Endodermal cell (in vitro differentiated cells): Measurements from ENCODE around the gene NPR1. TPM values are rescaled to one million over a fixed set of nuclear protein-coding genes. Genes with fewer than 3 reads are reported as not detected.

Experiments
- DNase-seq: peaks from one replicate; pipeline ENCODE4 v3.0.0-alpha.2; 2017
- H3K27ac ChIP-seq: 2 replicates; pipeline ENCODE4 v1.5.1; 2013; ENCODE audit warnings: mild to moderate bottlenecking, low read depth, low read length, moderate library complexity
- H3K27me3 ChIP-seq: 2 replicates; pipeline ENCODE4 v1.6.1; 2013; ENCODE audit warnings: mild to moderate bottlenecking, low read length, moderate library complexity; ENCODE audit not compliant: insufficient read depth, control insufficient read depth, poor library complexity, severe bottlenecking
- H3K36me3 ChIP-seq: 2 replicates; pipeline ENCODE4 v1.7.0; 2013; ENCODE audit warnings: mild to moderate bottlenecking, low read length, moderate library complexity; ENCODE audit not compliant: control insufficient read depth, insufficient read depth
- H3K4me1 ChIP-seq: one replicate; pipeline ENCODE4 v1.7.0; 2013; ENCODE audit warnings: low read length; ENCODE audit not compliant: control insufficient read depth, insufficient read depth
- H3K4me3 ChIP-seq: 2 replicates; pipeline ENCODE4 v1.5.1; 2013; ENCODE audit warnings: mild to moderate bottlenecking, low read length, moderate library complexity
- H3K9ac ChIP-seq: 2 replicates; pipeline ENCODE4 v1.6.1; 2013; ENCODE audit warnings: mild to moderate bottlenecking, low read length, moderate library complexity; ENCODE audit not compliant: poor library complexity, severe bottlenecking; ENCODE audit errors: extremely low read depth
- H3K9me3 ChIP-seq: 2 replicates; pipeline ENCODE4 v1.6.1; 2013; ENCODE audit warnings: mild to moderate bottlenecking, low read length, moderate library complexity; ENCODE audit not compliant: control insufficient read depth
- H3K27ac Mint-ChIP-seq: 2 replicates; pipeline ENCODE4 v1.8.0; 2020; ENCODE audit warnings: mixed read lengths
- H3K27me3 Mint-ChIP-seq: 2 replicates; pipeline ENCODE4 v1.8.0; 2021; ENCODE audit warnings: mild to moderate bottlenecking, mixed read lengths; ENCODE audit not compliant: insufficient read depth
- H3K36me3 Mint-ChIP-seq: 2 replicates; pipeline ENCODE4 v1.8.0; 2020; ENCODE audit warnings: low read depth, mixed read lengths
- H3K4me1 Mint-ChIP-seq: 2 replicates; pipeline ENCODE4 v1.8.0; 2020; ENCODE audit warnings: mixed read lengths
- H3K4me3 Mint-ChIP-seq: 2 replicates; pipeline ENCODE4 v1.8.0; 2020; ENCODE audit warnings: mild to moderate bottlenecking, moderate library complexity, mixed read lengths
- H3K9me3 Mint-ChIP-seq: 2 replicates; pipeline ENCODE4 v1.8.0; 2020; ENCODE audit warnings: mild to moderate bottlenecking, mixed read lengths
- CTCF ChIP-seq: fragments of 200-600 bp; sonication (generic); conservative IDR thresholded peaks from 2 replicates; pipeline ENCODE4 v1.5.0; 2021; ENCODE audit warnings: antibody characterized with exemption, mild to moderate bottlenecking
- WGBS, 2 experiments: methylation state at CpG; one replicate each; pipeline versions ENCODE4 v1.1.5 to v1.1.7; 2013; ENCODE audit warnings: missing lambda C conversion rate in 2 of 2, mixed read lengths in 1 of 2; ENCODE audit not compliant: insufficient coverage in 1 of 2, insufficient read length in 1 of 2; 5-methylcytosine and 5-hydroxymethylcytosine counted together
- long read RNA-seq, 4 experiments: library from polyadenylated mRNA in 2 of 4; library from RNA in 1 of 4; library from capped mRNA in 1 of 4; stranded (forward) in 3 of 4; unstranded in 1 of 4; transcript quantifications; one replicate each; pipeline ENCODE4 v2.0.0, GENCODE V29; 2020 to 2021; ENCODE audit warnings: inconsistent platforms in 1 of 4
- polyA plus RNA-seq, 2 experiments: library from polyadenylated mRNA; stranded (reverse); fragments of 50-300 nt; gene quantifications; one replicate each; pipeline ENCODE4 v1.2.3, GENCODE V29; 2013
- total RNA-seq, 2 donors: library from RNA; stranded (reverse); fragmentation: NEBNext Ultra II Directional in 1 of 2; extraction: Animal tissue kit (Norgen Biotek cat#: 25700) in 1 of 2; gene quantifications; 2 replicates in 1 of 2; 3 replicates in 1 of 2; pipeline ENCODE4 v1.2.1, GENCODE V29; 2021

NPR1 gene
- 1 to 10 TPM; 2.7 to 4.5 TPM for total RNA-seq
- 1.00 TPM for polyA plus RNA-seq (2013, experiment 1 of 2)
- 1.4 TPM for polyA plus RNA-seq (2013, experiment 2 of 2)
- long read RNA-seq, experiment 1, full-length matches to known transcripts, result 2 of 4 reads
- long read RNA-seq, experiment 1, partial matches to known transcripts, result 2 of 4 reads
- long read RNA-seq, experiment 1, other reads (novel, unspliced or antisense), result 0 of 4 reads
- long read RNA-seq, experiment 2, partial matches to known transcripts, result 2 of 5 reads
- long read RNA-seq, experiment 2, other reads (novel, unspliced or antisense), result 3 of 5 reads
- long read RNA-seq, experiment 3, full-length matches to known transcripts, result 25 of 32 reads
- long read RNA-seq, experiment 3, partial matches to known transcripts, result 4 of 32 reads
- long read RNA-seq, experiment 3, other reads (novel, unspliced or antisense), result 3 of 32 reads
- long read RNA-seq, experiment 4, result 0 reads

DNA sequence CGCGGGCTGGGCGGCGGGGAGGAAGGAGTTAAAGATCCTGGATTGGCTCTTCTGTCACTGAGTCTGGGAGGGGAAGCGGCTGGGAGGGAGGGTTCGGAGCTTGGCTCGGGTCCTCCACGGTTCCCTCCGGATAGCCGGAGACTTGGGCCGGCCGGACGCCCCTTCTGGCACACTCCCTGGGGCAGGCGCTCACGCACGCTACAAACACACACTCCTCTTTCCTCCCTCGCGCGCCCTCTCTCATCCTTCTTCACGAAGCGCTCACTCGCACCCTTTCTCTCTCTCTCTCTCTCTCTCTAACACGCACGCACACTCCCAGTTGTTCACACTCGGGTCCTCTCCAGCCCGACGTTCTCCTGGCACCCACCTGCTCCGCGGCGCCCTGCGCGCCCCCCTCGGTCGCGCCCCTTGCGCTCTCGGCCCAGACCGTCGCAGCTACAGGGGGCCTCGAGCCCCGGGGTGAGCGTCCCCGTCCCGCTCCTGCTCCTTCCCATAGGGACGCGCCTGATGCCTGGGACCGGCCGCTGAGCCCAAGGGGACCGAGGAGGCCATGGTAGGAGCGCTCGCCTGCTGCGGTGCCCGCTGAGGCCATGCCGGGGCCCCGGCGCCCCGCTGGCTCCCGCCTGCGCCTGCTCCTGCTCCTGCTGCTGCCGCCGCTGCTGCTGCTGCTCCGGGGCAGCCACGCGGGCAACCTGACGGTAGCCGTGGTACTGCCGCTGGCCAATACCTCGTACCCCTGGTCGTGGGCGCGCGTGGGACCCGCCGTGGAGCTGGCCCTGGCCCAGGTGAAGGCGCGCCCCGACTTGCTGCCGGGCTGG is at the start of gene NPR1:
TSS of gene NPR1 (plus strand) at position 170 of the 818 bp plus-strand sequence. CDS start at position 591, 421 bp downstream.
- Mint-ChIP-seq H3K9me3 (no peaks in the 10 kb centered on the region), H3K36me3 (no peaks in the 10 kb centered on the region), H3K27me3 (peaks cover 37% of the 10 kb centered on the region), H3K27ac (no peak within 1 kb of the TSS), H3K4me3 (peak within 1 kb of the TSS; percentile 71), H3K4me1 (peaks cover 8% of the 10 kb centered on the region)
- no peaks in the 10 kb centered on the region for H3K9me3 ChIP-seq
- no peak within 1 kb of the TSS for H3K9ac ChIP-seq
- 0 to 1% methylated on average over 11 to 78 of the region's 78 CpGs for WGBS, 2 experiments
- H3K4me3 ChIP-seq, result peak within 1 kb of the TSS; percentile 73
- H3K27me3 ChIP-seq, result peaks cover 33% of the 10 kb centered on the region
- no peaks in the 10 kb centered on the region for H3K36me3 ChIP-seq
- no peak for TF ChIP-seq CTCF
- DNase-seq, result peak; percentile 83
- no peaks in the 10 kb centered on the region for H3K4me1 ChIP-seq
- no peak within 1 kb of the TSS for H3K27ac ChIP-seq

DNA sequence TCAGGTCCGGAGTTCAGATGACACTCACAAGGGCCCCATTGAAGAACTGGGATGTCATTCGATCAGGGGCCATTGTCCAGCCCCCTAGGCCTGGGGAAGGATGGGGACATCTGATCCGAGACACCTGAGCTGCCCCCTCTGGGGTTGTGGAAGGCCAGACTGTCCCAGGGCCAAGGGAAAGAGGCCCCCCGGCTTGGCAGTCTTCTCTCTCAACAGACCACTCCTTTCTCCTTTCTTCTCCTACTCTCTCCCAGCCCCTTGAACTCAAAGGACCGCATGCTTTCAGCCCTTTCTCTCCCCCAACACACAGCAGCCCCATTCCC is 49.2 kb upstream of the NPR1 start:
- Histone ChIP-seq H3K27ac (no peak overlapping the region), H3K27me3 (no peaks in the 10 kb centered on the region), H3K4me3 (no peak overlapping the region), H3K4me1 (no peaks in the 10 kb centered on the region), H3K36me3 (peaks cover 16% of the 10 kb centered on the region), H3K9me3 (no peaks in the 10 kb centered on the region), H3K9ac (no peak overlapping the region)
- no peak for DNase-seq
- H3K9me3 Mint-ChIP-seq, result peaks cover 4% of the 10 kb centered on the region
- TF ChIP-seq CTCF, result no peak
- H3K36me3 Mint-ChIP-seq, result peaks cover 21% of the 10 kb centered on the region
- H3K4me3 Mint-ChIP-seq, result no peak overlapping the region
- no peak overlapping the region for H3K27ac Mint-ChIP-seq
- H3K4me1 Mint-ChIP-seq, result peaks cover 30% of the 10 kb centered on the region
- no peaks in the 10 kb centered on the region for H3K27me3 Mint-ChIP-seq
- 90 to 93% methylated on average over 3 to 5 of the region's 5 CpGs for WGBS, 2 experiments

DNA sequence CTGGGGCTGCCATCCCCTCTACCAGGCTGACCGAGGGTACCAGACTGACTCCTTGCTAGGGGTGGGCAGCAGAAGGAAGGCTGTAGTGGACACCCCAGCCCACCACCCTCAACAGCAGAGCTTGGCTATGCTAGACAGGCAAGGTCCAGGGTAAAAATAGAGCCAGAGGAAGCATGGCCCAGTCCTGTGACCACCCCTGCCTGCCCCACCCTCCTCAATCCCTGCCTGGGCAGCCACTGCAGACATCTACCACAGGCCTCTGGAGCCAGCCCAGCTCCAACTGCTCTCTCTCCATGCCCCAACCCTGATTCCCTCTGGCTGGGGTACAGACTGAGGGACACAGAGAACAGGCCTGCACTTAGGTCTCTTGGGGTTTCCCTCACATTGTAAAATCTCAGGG is 48.5 kb upstream of the NPR1 start:
- Histone ChIP-seq H3K4me3 (no peak overlapping the region), H3K9ac (no peak overlapping the region), H3K4me1 (no peaks in the 10 kb centered on the region), H3K36me3 (peaks cover 12% of the 10 kb centered on the region), H3K27me3 (no peaks in the 10 kb centered on the region), H3K27ac (no peak overlapping the region), H3K9me3 (no peaks in the 10 kb centered on the region)
- Mint-ChIP-seq H3K4me3 (no peak overlapping the region), H3K9me3 (peaks cover 4% of the 10 kb centered on the region), H3K27me3 (no peaks in the 10 kb centered on the region), H3K27ac (no peak overlapping the region), H3K36me3 (peaks cover 19% of the 10 kb centered on the region), H3K4me1 (peaks cover 28% of the 10 kb centered on the region)
- no peak for DNase-seq
- 88% methylated on average over 1 of the region's 1 CpG; no CpG with 5 or more reads in 1 of the 2 experiments for WGBS, 2 experiments
- TF ChIP-seq CTCF, result no peak
